Bone marrow (tissue), 2 donors: ENCODE results near the gene RPS6KA6.
"Not testable (repeated sequence)": the region's sequence is repeated elsewhere in the genome, so short reads cannot be mapped to it uniquely, and the experiment has no call there.

Experiments
- DNase-seq, 2 donors: peaks; one replicate each; lab custom pipeline; 2025; lab: John Stamatoyannopoulos, UW

The RPS6KA6 gene

DNA sequence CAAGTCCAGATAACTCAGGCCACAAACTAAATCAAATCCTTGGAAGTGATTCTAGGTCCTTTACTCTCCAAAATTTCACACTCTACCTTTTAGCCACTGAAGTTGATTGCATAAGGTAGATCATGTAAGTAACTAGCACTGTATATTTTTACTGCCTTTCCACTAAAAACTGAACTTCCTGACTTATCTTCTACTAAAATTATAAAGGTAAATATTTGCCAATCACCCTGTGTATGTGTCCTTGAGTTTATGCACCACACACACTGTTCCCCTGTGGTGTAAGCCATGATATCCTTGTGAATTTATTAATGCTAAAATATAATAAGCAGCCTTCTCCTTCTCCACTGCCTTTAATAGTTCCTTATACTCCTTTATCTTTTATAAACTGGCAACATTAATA is 25.6 kb downstream of the RPS6KA6 start:
- no peak for DNase-seq

DNA sequence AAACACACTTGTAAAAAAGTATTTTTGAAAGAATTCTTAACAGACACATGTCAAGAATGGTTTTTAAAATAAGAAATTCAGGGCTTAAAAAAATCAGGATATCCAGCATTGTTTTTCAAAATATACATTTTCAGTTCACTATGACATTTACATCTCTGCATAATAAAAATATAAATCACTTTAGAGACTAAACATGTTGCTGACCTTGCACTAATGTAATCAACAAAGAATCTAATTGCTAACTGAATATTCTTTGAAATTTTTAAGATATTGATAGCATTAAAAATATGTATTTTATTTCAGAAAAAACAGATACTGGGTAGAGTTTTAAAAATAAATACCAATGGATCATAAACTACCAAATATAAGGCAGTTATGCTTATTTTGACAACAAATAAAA is 26.4 kb downstream of the RPS6KA6 start:
- DNase-seq: no peak

DNA sequence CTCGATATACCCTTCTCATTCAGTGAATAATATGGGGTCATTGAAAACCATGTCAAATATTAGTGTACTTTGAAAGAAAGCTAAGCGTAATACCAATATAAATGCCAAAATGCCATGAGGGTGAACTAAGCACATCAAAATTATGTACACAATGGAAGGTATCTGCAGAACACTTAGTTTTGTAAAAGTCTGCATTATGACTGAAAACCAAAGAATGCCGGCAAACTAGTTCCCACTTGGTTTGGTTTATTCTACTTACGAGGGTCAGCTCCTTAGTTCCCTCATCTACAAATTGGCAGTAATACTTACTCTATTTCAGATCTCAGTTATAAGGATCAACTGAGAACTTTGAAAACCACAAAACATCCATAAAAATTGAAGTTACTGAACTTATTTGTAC is 27.3 kb downstream of the RPS6KA6 start:
- DNase-seq: no peak

DNA sequence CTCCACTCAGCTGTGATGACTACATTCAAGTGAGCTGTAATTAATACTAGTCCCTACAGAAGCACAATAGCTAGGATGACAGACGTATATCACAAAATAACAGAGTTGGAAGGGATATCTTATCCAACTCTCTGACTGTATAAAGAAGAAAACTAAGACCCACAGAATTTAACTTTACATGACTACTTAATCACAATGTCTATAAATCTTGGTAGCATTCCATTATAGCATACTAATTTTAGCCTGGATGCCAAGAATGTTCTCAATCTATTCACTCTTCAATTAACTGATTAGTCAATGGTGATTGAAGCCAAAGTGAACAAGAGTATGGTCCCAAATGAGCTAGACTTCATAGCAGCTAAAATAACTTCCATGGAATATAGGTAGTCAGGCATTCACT is 31.2 kb downstream of the RPS6KA6 start:
- no peak for DNase-seq

DNA sequence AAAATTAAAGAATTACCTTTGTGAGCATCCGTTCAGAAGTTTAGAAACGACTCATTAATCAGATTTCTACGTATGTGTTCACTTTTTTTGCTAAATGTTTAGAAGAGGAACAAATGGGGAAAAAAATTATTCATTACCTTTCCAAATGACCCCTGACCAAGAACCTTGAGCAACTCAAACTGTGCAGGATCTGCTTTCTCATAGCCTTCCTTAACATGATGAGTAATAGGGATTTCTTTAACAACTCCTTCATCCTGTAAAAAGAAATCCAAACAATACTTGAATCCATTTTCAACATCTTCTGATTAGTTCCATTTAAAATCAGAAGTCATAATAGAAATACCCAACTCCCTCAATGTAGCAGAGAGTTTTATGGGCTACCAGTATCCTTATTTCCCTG is 32.1 kb downstream of the RPS6KA6 start:
- no peak for DNase-seq

DNA sequence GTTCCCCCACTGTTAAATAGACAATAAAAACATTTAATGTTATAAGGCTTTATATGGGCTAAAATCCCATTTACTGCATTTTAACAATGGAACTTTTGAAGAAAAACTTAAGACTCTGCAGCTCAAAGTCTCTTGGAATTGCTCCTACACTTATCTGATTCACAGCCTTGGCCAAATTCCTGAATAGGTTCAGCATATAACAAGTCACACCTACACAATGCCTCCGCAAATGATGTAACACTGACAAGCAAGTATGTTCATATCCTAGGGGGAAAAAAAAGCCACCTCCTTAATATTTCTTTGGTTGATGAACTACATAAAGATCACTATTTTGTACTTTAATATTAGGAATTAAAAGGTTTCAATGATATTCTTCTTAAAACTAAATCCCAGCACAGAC is 34.5 kb downstream of the RPS6KA6 start:
- DNase-seq: no peak

DNA sequence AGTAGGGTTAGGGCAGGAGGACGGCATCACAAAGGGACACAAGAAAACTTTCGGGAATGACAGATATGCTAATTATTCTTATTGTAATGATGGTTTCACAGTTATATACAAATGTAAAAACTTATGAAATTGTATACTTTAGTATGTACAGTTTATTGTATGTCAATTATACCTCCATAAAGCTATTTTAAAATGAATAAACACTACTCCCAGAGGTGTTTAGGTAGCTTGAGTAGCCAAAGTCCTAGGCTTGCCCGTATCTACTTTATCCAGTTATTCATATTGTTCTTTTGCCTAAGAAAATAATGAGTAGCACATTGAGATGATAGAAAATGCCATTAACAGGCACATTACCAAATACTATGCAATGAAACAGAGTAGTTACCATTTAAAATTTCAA is 43.0 kb downstream of the RPS6KA6 start:
- DNase-seq: no peak

DNA sequence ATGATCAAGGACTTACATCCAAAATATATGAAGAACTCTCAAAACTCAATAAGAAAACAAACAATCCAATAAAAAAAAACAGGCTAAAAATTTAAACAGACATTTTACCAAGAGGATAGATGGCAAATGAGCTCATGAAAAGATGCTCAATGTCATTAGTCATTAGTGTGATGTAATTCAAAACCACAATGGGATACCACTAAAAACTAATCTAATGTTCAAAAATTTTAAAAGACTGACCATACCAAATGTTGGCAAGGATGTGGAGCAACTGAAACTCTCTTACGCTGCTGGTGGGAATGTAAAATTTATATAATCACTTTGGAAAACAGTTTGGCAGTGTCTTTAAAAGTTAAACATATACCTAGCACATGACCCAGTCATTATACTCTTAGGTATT is 43.7 kb downstream of the RPS6KA6 start:
- no peak for DNase-seq

DNA sequence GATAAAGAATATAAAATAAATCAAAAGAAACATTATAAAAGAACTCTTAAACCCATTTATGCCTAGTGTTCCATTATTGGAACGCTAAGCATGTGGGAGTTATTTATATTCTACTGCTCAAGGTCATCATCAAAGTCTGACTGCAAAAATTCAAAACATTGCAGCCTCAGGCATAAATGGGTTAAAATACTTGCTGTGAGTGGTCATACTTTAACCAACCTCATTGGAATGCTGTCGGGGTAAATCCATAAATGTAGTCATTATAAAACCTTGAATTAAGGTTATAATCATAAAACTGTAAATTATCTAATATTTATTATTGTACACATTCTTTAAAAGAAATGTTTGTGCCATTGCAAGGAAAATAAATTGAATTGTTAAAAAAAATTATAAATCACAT is 55.0 kb downstream of the RPS6KA6 start:
- no peak for DNase-seq

DNA sequence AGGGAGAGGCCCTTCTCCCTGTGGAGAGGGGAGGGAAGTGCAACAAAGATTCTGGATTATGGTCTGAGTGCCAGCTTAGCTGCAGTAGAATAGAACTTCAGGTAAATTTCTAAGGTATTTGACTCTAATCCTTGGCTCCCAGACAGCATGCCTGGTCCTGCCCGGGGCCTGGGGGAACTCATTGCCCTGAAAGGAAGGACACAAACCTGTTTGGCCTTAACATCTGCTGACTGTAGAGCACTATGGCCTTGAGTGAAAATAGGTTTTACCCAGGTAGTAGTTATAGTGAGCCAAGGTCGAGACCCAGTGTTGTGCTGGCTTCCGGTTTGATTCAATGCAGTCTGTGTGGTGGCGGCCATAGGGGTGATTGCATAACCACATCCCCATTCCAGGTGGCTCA is 64.4 kb downstream of the RPS6KA6 start:
- DNase-seq: no peak

DNA sequence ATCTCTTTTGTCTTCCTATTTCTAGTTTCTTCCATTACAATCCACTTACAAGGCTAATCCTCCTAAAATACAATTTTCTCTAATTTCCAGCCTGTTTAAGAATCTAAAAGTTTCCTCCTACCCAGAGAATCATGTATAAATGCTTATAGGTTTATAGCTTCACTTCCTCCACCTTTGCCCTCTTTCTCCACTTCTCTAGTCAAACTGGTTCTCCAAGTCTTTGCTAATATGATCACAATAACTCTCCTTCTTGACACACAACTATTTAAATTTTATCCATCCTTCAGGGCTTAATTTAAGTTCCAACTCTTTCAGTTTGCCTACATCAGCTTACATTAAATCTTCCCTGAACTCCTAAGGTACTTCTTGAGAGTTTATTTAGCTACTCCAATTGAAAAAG is 69.2 kb downstream of the RPS6KA6 start:
- DNase-seq: no peak

DNA sequence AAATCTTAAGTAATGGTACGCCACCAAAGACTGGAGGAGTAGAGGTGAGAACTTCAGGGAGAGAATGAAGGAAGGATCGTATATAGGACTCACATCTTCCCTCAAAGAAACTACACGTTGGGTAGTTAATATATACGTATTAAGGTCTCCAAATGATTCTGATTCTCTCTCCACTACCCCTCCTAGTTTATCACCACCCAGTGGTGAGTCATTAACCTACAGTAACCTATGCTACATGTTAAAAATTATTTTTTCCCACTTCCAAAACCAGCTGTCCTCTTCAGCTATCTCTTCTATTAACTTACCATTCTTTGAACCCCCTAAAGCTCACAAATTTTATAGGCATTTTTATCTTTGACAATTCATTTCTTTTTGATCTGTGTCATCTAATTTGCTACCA is 69.7 kb downstream of the RPS6KA6 start:
- DNase-seq: no peak

DNA sequence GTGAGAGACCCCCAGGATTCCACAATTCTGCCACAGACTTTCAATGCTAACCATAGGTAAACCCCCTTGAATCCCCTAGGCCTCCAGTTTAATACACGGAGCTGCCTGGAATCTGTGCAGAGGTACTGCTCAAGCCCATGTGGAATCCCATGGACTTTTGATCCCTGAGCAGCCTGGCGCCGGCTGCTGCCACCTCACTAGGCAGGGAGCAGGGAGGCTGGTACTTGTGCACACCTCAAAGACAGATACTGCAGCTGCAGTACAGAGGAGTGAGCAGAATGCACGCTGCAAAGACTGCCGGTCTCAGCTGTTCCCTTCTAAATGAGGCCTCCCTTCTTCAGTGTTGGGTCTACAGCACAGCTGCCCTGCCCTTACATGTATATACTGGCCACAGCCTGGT is 79.4 kb downstream of the RPS6KA6 start:
- DNase-seq: no peak

DNA sequence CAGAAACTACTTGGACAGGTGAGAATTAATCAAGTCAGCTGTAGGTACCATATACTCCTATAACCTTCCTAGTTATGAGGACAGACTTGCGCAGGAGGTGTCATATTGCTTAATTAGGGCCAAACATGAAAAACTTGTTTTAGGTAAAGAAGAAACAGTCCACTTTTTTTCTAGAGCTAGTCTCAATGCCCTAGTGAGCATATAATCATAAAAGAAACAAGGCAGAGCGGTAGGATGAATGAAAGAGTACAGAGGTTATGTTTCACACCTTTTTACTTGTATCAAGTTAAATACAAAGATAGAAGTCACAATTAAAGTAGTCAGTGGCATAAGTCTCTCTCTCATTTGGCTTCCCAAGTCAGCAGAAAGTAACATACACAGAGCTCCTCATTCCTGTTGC is 88.9 kb downstream of the RPS6KA6 start:
- DNase-seq: no peak

DNA sequence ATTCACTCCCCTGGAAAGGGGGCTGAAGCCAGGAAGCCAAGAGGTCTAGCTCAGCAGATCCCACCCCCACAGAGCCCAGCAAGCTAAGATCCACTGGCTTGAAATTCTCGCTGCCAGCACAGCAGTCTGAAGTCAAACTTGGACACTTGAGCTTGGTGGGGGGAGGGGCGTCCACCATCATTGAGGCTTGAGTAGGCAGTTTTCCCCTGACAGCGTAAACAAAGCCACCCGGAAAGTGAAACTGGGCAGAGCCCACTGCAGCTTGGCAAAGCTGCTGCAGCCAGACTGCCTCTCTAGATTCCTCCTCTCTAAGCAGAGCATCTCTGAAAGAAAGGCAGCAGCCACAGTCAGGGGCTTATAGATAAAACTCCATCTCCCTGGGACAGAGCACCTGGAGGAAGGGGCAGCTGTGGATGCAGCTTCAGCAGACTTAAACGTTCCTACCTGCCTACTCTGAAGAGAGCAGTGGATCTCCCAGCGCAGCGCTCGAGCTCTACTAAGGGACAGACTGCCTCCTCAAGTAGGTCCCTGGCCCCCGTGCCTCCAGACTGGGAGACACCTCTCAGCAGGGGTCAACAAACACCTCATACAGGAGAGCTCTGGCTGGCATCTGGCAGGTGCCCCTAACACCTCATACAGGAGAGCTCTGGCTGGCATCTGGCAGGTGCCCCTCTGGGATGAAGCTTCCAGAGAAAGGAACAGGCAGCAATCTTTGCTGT is 108.4 kb downstream of the RPS6KA6 start:
- not testable (repeated sequence) for DNase-seq

DNA sequence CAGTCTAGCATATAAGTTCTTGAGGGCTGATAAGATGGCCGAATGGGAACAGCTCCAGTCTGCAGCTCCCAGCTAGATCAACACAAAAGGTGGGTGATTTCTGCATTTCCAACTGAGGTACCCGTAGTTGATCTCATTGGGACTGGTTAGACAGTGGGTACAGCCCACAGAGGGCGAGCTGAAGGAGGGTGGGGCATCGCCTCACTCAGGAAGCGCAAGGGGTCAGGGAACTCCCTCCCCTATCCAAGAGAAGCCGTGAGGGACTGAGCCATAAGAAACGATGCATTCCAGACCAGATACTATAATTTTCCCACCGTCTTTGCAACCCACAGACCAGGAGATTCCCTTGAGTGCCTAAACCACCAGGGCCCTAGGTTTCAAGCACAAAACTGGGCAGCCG is 109.0 kb downstream of the RPS6KA6 start:
- no peak for DNase-seq

DNA sequence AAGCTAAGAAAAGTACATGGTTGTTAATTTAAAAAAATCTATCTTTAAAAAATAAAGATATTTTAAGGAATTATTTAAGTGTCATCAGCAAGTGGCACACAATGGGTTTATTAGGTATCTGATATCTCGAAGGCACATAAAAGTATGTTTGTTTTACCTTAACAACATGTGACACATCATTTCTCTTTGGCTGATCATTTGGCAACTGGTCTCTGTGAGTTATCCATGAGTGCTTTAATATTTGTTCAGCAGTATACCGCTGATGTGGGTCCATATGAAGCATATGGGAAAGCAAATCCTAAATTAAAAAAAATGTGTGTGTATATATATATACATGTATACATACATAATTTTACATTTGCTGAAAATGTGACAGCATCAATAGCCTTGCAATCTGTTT is 123.2 kb downstream of the RPS6KA6 start:
- no peak for DNase-seq

DNA sequence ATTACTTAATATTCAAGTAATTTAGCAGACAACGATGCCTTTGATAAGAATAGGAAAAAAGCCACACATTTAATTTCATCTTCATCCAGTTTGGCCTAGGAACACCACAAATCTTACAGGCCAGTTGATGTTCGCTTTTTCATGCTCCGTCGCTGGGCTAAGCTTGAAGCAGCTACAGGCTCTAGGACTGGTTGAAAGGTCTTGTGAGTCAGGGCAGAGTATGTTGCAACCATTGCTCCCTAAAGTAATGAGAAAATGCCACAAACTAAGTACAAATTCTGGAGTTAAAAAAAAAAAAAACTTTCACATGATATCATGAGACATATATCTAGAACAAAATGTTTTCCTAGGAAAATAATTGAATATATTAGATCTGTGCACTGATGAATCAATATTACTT is 123.8 kb downstream of the RPS6KA6 start:
- no peak for DNase-seq

DNA sequence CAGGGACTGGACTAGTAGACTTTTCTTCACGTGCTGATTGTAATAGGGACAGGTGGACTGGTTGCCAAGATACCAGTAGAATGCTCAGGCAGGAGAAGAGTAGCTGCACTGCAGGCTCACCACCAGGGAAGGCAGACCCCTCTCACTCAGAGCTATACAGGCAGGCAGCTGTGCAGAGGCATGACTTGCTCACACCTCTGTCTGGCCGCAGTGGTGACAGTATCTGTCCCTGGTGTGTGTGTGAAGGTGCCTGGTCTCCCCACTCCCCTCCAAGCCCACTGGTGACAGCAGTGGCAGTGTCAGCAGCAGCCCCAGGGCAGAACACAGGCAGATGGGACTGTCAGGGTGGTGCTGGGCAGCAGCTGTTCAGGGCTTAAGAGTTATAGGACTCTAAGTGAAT is 140.7 kb downstream of the RPS6KA6 start:
- DNase-seq: no peak

DNA sequence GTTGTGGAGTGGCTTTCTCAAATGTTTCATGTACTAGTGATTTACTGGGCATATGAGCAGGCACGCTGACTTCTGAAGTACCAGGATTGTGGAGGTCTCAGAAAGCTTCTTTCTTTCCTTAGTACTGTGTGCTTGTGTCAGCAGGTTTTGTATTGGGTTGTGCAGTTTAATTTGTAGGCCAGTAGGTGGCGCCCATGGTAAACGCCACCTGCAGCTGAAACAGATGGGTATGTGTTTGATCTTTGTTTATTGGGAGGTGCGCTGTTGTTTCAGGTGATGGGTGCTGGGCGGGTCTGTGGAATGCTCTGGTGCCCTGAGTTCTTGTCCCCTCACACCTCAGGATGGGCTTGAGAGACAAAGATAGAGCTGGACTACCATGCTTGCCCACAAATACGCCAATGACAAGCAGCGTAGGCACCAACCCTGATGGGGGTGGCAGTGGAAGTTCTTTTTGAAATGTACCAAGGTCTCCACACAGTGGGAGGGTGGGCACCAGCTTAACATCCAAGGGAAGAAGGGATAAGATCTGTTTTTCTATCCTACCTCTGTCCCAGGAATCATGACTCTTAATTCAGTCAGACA is 141.5 kb downstream of the RPS6KA6 start:
- DNase-seq: no peak

DNA sequence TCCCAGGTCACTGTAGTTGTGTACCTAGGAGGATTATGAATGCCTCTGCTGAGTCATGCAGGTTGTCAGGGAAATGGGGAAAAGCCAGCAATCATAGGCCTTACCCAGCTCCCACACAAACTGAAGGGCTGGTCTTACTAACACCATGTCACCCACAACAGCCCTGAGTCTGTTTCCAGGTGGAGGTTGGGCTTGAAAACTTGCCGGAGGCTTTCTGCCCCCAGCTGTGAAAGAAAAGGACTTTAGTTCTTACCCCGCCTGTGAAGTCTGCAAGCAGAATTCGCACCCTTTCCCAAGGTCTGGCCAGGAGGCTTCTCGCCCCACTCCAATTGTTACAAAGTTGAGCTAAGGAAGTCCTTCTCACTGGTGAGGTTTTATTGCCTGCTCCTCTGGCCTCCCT is 143.9 kb downstream of the RPS6KA6 start:
- no peak for DNase-seq
